HG03025 (cell line): Measurements from ENCODE around the gene GRK1.
"Not testable (repeated sequence)": the region's sequence is repeated elsewhere in the genome, so short reads cannot be mapped to it uniquely, and the experiment has no call there.

Experiments used
- ATAC-seq: cut with Tn5 transposase; IDR thresholded peaks from one replicate; pipeline ENCODE4 v1.9.1; 2021; ENCODE audit warnings: mild to moderate bottlenecking, moderate library complexity; ENCODE audit not compliant: unreplicated experiment, low FRiP score

GRK1 gene

GRCh38 chr13:113666951-113667701, at the start of gene GRK1:
Gene GRK1 (plus strand): TSS chr13:113667219. CDS start chr13:113667387, 168 bp downstream.
- no peak for ATAC-seq

- ATAC-seq, result no peak
Measured at GRCh38 chr13:113617961-113618360, 49.1 kb upstream of the GRK1 start.

- no peak for ATAC-seq
Measured at GRCh38 chr13:113618455-113618854, 48.6 kb upstream of the GRK1 start.

- no peak for ATAC-seq
Measured at GRCh38 chr13:113620036-113620796, 46.8 kb upstream of the GRK1 start.

GRCh38 chr13:113621046-113621445, 46.0 kb upstream of the GRK1 start:
- ATAC-seq, result no peak

- not testable (repeated sequence) for ATAC-seq
Measured at GRCh38 chr13:113621498-113621897, 45.5 kb upstream of the GRK1 start.

- ATAC-seq, result not testable (repeated sequence)
Measured at GRCh38 chr13:113621986-113622550, 45.0 kb upstream of the GRK1 start.

GRCh38 chr13:113622791-113623490, 44.1 kb upstream of the GRK1 start:
- no peak for ATAC-seq

- ATAC-seq, result no peak
Measured at GRCh38 chr13:113623491-113624234, 43.4 kb upstream of the GRK1 start.

GRCh38 chr13:113624235-113624587, 42.8 kb upstream of the GRK1 start:
- ATAC-seq, result no peak

- not testable (repeated sequence) for ATAC-seq
Measured at GRCh38 chr13:113624640-113625304, 42.2 kb upstream of the GRK1 start.

- ATAC-seq, result no peak
Measured at GRCh38 chr13:113625965-113626721, 40.9 kb upstream of the GRK1 start.

- no peak for ATAC-seq
Measured at GRCh38 chr13:113627136-113627535, 39.9 kb upstream of the GRK1 start.

- no peak for ATAC-seq
Measured at GRCh38 chr13:113628291-113629270, 38.4 kb upstream of the GRK1 start.

- ATAC-seq, result no peak
Measured at GRCh38 chr13:113629866-113630265, 37.2 kb upstream of the GRK1 start.

- ATAC-seq, result no peak
Measured at GRCh38 chr13:113630296-113630695, 36.7 kb upstream of the GRK1 start.

GRCh38 chr13:113630804-113631203, 36.2 kb upstream of the GRK1 start:
- no peak for ATAC-seq
